ENCODE measurements around the gene GALNT9.

DNA sequence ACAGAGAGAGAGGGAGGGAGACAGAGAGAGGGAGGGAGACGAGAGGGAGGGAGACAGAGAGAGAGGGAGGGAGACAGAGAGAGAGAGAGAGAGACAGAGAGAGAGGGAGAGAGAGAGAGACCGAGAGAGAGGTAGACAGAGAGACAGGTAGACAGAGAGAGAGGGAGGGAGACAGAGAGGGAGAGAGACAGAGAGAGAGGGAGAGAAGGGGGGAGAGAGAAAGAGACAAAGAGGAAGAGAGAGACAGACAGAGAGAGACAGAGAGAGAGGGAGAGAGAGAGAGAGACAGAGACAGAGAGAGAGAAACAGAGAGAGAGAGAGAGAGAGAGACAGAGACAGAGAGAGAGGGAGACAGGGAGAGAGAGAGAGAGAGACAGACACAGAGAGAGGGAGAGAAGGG is 47.8 kb upstream of the GALNT9 start:
- TF ChIP-seq EZH2 (IDR thresholded peaks at IDR 0.05; ENCODE audit: insufficient read depth, poor library complexity, severe bottlenecking) (no peak), EZH2phosphoT487 (IDR thresholded peaks at IDR 0.05; ENCODE audit: insufficient read depth, low read depth) (no peak)
